ENCODE measurements around the gene LRRC7.

Gene LRRC7

DNA sequence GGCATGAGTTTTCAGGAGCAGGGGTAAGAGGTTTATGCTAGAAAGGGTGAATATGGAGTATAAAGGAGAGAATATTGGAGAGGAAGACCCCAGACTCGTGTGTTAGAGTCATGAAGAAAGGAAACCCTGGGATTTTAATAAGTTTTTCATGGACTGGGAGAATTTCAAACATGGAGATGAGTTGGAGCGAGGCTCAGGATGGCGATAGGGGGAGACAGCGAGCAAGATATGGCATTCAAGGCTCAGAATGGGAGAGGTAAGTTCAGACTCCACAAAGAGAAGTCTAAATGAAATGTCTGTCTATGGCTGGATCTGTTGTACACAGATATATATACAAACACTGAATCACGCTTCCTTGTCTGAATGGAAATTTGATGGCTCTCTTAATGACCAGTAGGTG lies 545.1 kb downstream of the LRRC7 start:
- DNase-seq, result no peak

DNA sequence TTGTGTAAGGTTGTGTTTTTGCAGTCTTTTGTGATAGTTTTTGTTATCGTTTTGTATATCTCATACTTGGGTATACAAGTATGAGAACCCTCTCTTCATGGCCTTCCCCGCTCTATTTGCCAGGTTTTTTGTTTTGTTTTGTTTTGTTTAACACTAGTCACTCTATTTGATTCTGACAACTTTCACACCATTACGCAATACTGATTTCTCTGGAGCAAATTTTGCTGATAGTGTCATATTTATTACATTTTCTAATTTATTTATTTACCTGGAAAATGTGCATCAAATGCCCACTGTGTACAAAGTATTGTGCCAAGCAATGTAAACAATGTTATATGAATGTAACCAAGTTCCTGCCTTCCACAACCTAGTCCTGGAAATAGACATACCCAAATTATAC lies 547.6 kb downstream of the LRRC7 start:
- DNase-seq, result no peak

DNA sequence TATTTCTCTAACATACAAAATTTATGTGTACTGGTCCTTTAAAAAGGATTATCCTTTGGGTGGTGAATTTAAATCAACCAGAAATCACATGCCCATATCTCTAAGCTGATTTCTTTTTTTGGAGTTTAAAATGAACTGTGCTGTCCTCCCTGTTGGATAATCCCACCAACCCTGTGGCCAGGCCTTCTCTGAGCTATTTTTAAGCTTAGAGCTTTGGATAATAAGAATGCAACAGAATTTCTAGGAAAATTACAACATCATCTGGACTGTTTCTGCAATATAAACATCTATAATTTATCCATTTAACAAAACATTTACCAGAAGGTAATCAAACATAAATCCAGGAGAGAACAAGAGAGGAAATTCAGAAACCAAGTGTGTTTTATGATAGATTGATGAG lies 549.3 kb downstream of the LRRC7 start:
- no peak for DNase-seq

DNA sequence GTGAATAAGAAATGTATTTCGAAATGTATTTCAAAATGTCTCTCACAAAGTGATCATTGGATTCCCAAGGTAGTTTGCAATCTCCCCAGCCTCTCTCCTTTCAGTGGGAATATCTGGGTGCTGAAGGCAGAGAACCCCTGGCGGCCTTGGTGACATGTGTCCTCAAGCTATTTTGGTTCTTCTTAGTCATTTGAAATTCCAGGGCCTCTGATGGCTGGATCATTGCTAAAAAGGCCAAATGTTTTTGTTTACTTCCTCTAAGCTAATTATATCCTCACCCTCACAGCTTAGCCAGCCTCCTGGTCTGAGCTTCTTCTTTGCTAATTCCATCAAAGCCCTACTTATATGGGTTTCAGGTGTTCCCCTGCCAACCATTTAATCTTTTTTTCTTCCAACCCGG lies 566.4 kb downstream of the LRRC7 start:
- no peak for DNase-seq

DNA sequence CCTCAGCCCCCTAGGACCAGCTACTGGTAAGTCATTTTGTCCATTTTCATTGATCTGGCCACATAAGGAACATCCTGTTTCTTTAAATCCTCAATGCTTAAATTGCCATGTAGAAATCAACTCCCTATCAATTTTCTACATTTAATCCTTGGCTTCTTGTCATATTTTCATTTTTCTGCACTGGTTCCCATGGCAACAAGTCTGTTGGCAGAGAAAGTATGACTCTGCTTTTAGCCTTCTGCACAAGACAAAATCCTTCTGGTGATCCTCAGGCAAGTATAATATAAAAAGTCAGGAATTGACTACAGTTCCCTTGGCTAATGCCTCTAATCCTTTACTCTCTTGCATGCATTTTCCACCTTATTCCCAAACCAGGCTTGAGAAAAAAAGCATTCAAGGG lies 572.6 kb downstream of the LRRC7 start:
- DNase-seq, result no peak

DNA sequence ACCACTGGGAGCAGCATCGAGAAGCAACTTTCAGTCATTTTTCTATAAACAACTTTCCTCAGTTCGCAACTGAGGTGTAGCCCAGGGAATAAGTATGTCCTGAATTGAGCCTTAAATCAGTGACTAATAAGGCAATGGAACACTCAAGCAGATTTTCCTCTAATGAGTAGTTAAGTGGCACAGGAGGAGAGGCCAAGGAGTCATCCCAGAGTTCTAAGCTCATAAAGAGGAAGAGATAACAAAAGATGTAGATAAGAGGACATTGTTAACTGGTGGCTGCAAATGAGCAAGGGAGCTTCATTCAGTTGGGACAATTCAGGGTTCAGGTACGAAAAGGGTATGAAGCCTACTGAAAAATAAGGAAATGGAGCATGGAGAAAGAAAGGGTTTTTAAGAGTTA lies 573.2 kb downstream of the LRRC7 start:
- no peak for DNase-seq

DNA sequence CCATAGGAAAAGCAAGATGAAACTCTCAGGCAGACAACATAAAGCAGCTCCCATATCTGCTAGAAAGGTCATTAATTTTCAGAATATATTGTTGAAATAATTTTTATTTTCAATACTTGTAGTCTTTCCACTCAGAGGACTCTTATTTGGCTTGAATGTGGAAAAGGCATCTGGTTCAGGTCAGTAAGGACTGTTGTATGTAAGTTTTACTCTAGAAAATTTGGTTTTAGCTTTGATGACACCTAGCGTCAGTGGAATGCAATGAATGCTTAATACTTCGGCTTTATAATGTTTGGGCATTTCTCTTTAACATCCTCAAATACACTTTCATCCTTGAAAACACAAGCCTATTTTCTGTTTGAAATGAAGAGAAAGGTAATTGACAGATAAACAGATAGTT lies 574.4 kb downstream of the LRRC7 start:
- DNase-seq, result no peak

DNA sequence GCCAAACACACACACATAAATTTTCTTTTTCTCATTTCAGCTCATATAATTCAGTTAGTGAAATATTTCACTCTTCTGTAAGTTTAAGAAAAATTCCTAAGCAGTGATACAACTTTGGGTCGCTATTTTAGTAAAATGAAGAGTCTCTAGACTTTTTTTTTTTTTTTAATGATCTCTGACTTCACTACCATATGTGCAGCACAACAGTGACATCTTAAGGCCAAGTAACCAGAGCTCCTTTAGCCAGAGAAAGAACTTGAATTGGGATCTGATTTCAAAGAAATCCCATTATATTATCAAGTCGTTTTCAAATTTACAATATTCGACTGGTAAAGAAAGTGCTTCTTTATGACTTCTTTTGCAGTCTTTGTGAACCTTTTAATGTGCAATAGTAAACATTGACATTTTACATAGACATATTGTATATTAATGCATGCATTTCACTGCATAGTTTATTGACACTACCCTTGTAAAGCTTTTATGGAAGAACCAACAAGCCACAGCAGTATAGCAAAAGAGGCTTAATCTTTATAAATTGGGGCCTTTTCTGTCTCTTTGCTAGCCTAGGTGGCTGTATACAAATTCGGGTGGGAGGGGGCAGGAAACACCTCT lies 575.4 kb downstream of the LRRC7 start:
- no peak for DNase-seq

DNA sequence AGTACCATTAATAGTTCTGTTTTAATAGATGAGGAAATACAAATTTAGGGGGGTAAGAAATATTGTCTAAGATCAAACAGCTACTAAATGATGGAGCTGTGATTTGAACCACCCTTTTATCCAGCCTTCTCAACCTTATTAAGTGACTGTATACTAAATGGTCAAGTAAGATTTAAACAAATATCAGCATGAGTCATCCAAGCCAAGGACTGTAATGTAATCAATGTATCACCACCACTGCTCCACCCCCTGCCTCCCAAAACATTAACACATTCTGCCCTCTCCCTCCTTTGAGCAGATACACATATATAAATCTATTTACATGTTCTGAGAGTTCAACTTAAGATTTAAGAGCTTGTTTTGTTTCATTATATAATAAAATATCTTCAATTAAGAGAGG lies 578.8 kb downstream of the LRRC7 start:
- DNase-seq, result no peak

DNA sequence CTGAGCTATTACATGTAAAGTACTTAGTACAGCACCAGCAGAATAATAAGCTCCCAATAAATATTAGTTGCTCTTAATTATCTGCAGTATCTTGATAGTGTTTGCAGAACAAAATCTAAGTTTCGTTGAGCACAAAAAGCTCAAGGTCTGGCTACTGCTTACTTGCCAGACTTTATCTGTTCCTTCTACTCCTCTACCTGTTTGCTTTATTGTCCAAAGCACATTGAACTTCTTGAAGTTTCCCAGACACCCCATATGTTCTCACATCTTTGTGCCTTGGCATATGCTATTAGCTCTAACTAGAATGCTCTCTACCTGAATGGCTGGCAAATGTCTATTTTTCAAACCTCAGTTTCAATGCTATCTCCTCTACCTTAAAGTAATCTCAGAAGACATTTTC lies 582.7 kb downstream of the LRRC7 start:
- no peak for DNase-seq

DNA sequence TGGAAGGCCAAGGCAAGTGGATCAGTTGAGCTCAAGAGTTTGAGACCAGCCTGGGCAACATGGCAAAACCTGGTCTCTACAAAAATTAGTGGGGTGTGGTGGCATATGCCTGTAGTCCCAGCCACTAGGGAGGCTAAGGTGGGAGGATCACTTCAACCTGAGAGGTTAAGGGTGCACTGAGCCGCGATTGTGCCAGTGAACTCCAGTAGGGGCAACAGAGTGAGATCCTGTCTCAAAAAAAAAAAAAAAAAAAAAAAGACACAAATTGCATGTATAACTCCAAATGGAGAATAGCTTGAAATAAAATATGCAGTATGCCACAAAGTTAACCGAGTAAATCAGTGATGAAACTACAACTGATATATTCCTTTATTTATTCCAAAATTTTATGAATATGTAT lies 586.0 kb downstream of the LRRC7 start:
- no peak for DNase-seq

DNA sequence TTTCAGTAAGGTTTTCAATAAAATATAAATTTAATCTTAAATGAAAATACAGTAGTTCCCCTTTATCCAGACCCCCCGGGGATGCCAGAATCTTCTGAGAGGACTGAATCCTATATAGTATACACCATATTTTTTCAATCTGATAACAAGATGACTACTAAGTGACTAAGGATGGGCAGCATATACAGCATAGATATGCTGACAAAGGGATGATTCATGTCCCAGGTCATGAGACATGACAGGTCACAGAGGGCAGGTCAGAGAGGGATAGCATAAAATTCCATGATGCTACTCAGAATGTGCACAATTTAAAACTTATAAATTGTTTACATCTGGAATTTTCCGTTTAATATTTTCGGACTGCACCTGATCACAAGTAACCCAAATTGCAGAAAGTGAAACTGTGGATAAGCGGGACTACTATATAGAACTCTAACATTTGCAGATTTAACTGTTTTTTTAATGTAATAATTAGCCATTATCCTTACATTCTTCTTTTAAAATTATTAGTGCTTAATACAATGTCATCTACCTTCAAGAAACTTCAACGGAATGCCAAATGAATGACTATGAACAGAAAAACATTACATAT lies 588.9 kb downstream of the LRRC7 start:
- no peak for DNase-seq

DNA sequence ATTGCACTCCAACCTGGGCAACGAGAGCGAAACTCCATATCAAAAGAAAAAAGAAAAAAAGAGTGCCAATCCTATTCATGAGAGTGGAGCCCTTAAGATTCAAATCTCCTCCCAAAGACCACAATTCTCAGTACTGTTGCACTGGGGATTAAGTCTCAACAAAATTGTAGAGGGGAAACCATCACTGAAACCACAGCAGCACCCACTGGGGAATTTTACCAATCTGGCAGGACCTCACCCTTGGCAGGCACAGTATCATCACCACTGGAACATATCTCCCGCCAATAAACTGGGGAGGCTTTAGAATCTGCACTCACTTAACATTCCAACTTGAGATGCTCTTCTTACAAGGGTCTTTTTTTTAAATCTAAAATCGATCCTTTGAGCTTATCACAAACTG lies 596.6 kb downstream of the LRRC7 start:
- no peak for DNase-seq

DNA sequence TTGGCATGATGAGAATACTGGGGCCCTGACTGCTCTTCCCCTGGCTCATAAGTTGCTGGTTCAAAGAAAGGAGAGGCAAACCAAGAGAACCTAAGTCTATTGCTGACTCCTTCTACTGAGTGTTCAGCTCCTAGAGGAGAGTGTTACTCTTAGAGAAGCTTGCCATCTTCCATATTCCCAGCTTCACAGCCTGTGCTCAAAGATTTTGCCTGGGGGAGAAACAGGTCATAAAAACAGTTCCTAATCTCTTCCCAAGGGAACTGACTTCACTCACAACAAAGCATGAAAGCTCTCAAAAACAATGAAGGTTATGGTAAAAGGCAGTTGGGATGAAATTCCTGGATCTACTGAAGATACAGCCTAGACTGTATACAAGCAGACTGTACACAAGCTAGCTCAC lies 600.6 kb downstream of the LRRC7 start:
- DNase-seq, result no peak

DNA sequence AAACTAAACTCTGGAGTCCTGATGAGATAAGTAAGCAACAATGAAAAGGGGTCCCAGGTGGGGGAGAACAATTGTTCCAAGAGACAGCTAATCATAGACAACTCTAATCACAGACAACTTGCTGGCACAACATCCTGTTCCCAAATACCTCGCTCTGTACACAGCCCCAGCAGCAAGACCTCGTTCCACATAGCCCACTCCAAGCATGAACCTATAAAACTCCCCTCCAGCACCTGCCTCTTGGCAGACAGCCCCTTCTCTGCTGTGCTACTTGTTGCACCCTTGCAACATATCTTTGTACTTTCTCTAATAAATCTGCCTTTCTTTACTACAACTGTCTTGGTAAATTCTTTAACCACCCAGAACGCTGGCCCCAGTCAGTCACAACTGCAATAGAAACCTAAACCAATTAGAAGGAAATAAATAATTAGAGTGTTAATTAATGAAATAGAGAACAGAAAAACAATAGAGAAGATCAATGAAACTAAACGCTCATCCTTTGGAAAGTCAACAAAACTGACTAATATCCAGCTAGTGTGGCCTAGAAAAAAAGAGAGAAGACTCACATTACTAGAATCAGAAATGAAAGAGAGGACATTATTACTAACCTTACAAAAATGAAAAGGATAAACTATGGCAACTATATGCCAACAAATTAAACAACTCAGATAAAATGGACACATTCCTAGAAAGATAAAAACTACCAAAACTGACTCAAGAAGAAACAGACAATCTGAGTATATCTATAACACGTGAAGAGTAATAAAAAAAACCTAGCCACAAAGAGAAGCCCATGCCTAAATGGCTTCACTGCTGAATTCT lies 601.5 kb downstream of the LRRC7 start:
- no peak for DNase-seq

DNA sequence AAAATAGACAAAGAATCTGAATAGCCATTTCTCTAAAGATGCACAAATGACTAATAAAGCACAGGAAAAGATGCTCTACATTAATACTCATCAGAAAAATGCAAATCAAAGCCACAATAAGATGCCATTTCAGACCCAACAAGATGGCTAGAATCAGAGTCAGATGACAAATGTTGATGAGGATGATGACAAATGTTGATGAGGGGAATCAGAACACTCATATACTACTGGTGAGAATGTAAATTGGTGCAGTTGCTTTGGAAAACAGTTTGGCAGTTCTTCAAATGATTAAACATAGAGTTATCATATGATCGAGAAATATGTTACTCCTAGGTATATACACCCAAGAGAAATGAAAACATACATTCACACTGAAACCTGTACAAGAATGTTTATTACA lies 603.8 kb downstream of the LRRC7 start:
- no peak for DNase-seq
